GM21825 (cell line): ENCODE data around the gene ZMYM2.

Source experiments
- ATAC-seq: cut with Tn5 transposase; IDR thresholded peaks from one replicate; pipeline ENCODE4 v1.9.1; 2021; ENCODE audit warnings: mild to moderate bottlenecking, moderate library complexity; ENCODE audit not compliant: unreplicated experiment

ZMYM2 gene

GRCh38 chr13:20102525-20103180 lies 144.1 kb downstream of the ZMYM2 start:
- ATAC-seq = no peak

- no peak for ATAC-seq
These were observed 146.7 kb downstream of the ZMYM2 start for GRCh38 chr13:20105161-20105689.

- ATAC-seq = no peak
These were observed 148.2 kb downstream of the ZMYM2 start for GRCh38 chr13:20106742-20107141.

- ATAC-seq = no peak
These were observed 150.5 kb downstream of the ZMYM2 start for GRCh38 chr13:20109037-20109436.

GRCh38 chr13:20114066-20114610 lies 155.6 kb downstream of the ZMYM2 start:
- no peak for ATAC-seq

GRCh38 chr13:20116213-20116612 lies 157.7 kb downstream of the ZMYM2 start:
- no peak for ATAC-seq

- no peak for ATAC-seq
These were observed 160.0 kb downstream of the ZMYM2 start for GRCh38 chr13:20118268-20119140.

GRCh38 chr13:20119960-20120359 lies 161.4 kb downstream of the ZMYM2 start:
- ATAC-seq = no peak

GRCh38 chr13:20121159-20121525 lies 162.6 kb downstream of the ZMYM2 start:
- no peak for ATAC-seq

- ATAC-seq = no peak
These were observed 165.8 kb downstream of the ZMYM2 start for GRCh38 chr13:20124303-20124702.

GRCh38 chr13:20125129-20125782 lies 166.7 kb downstream of the ZMYM2 start:
- ATAC-seq = no peak

- ATAC-seq = no peak
These were observed 167.2 kb downstream of the ZMYM2 start for GRCh38 chr13:20125783-20126165.

GRCh38 chr13:20126541-20127261 lies 168.2 kb downstream of the ZMYM2 start:
- ATAC-seq = no peak

GRCh38 chr13:20127262-20127561 lies 168.7 kb downstream of the ZMYM2 start:
- ATAC-seq = peak; percentile 17

GRCh38 chr13:20127562-20128458 lies 169.3 kb downstream of the ZMYM2 start:
- peak; percentile 75 for ATAC-seq

GRCh38 chr13:20128459-20128931 lies 170.0 kb downstream of the ZMYM2 start:
- ATAC-seq = peak; percentile 29

GRCh38 chr13:20129076-20129475 lies 170.5 kb downstream of the ZMYM2 start:
- ATAC-seq = no peak

- ATAC-seq = no peak
These were observed 171.5 kb downstream of the ZMYM2 start for GRCh38 chr13:20130012-20130411.

GRCh38 chr13:20130652-20131051 lies 172.1 kb downstream of the ZMYM2 start:
- ATAC-seq = no peak
